GM12878 (cell line): Measurements from ENCODE around the gene HPF1.

ENCODE experiments used
- BCL11A ChIP-seq: IDR thresholded peaks from 2 replicates; pipeline ENCODE4 v1.6.1; 2011; ENCODE audit warnings: low read depth, low read length
- BHLHE40 ChIP-seq, 2 experiments: fragments of 450-650 bp in 1 of 2; IDR thresholded peaks; 2 replicates each; pipeline ENCODE4 v1.6.1; 2011 to 2017; ENCODE audit warnings: low read depth in 2 of 2, borderline replicate concordance in 1 of 2, improper control_type of control experiment in 1 of 2, low read length in 1 of 2, mild to moderate bottlenecking in 1 of 2
- CHD2 ChIP-seq: IDR thresholded peaks from 2 replicates; pipeline ENCODE4 v1.6.1; 2011; ENCODE audit warnings: low read depth, low read length, improper control_type of control experiment, borderline replicate concordance
- EP300 ChIP-seq, 2 experiments: fragments of 150-350 bp in 1 of 2; IDR thresholded peaks; 2 replicates each; pipeline ENCODE4 v1.6.1; 2011 to 2012; ENCODE audit warnings: low read depth in 2 of 2, low read length in 2 of 2, borderline replicate concordance in 1 of 2, improper control_type of control experiment in 1 of 2, inconsistent platforms in 1 of 2; ENCODE audit not compliant: control insufficient read depth in 1 of 2
- KDM1A ChIP-seq: fragments of 200-600 bp; sonication (generic); IDR thresholded peaks from 2 replicates; pipeline ENCODE4 v1.6.1; 2016; ENCODE audit warnings: borderline replicate concordance
- POLR2A ChIP-seq: IDR thresholded peaks from 2 replicates; pipeline ENCODE4 v1.6.1; 2011; ENCODE audit warnings: low read depth, mild to moderate bottlenecking, low read length
- POLR2AphosphoS5 ChIP-seq: IDR thresholded peaks from 2 replicates; pipeline ENCODE4 v1.6.1; 2011; ENCODE audit warnings: mild to moderate bottlenecking, low read length, inconsistent platforms
- YY1 ChIP-seq: IDR thresholded peaks from 2 replicates; pipeline ENCODE4 v1.6.1; 2011; ENCODE audit warnings: low read depth, mild to moderate bottlenecking, low read length
- TF ChIP-seq, protein P1 (sequence below): IDR thresholded peaks from 2 replicates; pipeline ENCODE4 v1.6.1; 2012; ENCODE audit warnings: mild to moderate bottlenecking, low read depth, low read length
- TF ChIP-seq, protein P2 (sequence below): IDR thresholded peaks from 2 replicates; pipeline ENCODE4 v1.6.1; 2012; ENCODE audit warnings: low read depth, low read length, improper control_type of control experiment
- TF ChIP-seq, protein P3 (sequence below): IDR thresholded peaks from 2 replicates; pipeline ENCODE4 v1.6.1; 2011; ENCODE audit warnings: low read depth, low read length, improper control_type of control experiment, borderline replicate concordance
- TF ChIP-seq, protein P4 (sequence below), 3 experiments: IDR thresholded peaks in 2 of 3; conservative IDR thresholded peaks in 1 of 3; 2 replicates each; pipeline ENCODE4 v1.5.1; 2011; ENCODE audit warnings: low read depth in 3 of 3, low read length in 3 of 3, mild to moderate bottlenecking in 3 of 3, control low read depth in 2 of 3, moderate library complexity in 2 of 3, inconsistent platforms in 1 of 3, mixed read lengths in 1 of 3; ENCODE audit not compliant: control insufficient read depth in 2 of 3, insufficient read depth in 1 of 3; ENCODE audit errors: extremely low read depth in 1 of 3

DNA sequence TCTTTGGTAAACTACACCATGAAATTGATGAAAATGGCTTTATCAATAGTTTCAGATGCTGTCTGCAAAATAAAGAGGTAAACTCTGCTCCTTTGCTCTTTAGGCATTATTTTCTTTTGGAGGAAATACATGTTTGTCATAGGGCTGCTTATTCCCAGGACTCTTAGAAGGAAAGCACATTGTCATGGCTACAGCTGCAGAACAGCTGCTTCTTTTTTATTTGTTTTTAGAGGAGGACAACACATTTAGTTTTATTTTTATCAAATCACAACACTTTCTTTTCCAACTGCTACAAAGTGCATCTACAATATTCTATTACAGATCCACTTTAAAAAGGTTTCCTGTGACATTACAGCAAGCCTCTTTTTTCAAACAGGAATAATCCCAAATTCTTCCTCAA, 12.7 kb upstream of the HPF1 start:
- no peak for TF ChIP-seq POLR2AphosphoS5
- TF ChIP-seq, protein P1, sequence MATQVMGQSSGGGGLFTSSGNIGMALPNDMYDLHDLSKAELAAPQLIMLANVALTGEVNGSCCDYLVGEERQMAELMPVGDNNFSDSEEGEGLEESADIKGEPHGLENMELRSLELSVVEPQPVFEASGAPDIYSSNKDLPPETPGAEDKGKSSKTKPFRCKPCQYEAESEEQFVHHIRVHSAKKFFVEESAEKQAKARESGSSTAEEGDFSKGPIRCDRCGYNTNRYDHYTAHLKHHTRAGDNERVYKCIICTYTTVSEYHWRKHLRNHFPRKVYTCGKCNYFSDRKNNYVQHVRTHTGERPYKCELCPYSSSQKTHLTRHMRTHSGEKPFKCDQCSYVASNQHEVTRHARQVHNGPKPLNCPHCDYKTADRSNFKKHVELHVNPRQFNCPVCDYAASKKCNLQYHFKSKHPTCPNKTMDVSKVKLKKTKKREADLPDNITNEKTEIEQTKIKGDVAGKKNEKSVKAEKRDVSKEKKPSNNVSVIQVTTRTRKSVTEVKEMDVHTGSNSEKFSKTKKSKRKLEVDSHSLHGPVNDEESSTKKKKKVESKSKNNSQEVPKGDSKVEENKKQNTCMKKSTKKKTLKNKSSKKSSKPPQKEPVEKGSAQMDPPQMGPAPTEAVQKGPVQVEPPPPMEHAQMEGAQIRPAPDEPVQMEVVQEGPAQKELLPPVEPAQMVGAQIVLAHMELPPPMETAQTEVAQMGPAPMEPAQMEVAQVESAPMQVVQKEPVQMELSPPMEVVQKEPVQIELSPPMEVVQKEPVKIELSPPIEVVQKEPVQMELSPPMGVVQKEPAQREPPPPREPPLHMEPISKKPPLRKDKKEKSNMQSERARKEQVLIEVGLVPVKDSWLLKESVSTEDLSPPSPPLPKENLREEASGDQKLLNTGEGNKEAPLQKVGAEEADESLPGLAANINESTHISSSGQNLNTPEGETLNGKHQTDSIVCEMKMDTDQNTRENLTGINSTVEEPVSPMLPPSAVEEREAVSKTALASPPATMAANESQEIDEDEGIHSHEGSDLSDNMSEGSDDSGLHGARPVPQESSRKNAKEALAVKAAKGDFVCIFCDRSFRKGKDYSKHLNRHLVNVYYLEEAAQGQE = no peak
- no peak for TF ChIP-seq BCL11A
- TF ChIP-seq, protein P2, sequence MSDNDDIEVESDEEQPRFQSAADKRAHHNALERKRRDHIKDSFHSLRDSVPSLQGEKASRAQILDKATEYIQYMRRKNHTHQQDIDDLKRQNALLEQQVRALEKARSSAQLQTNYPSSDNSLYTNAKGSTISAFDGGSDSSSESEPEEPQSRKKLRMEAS = no peak
- TF ChIP-seq YY1 = no peak
- no peak for TF ChIP-seq BHLHE40 (IDR thresholded peaks at IDR 0.05; ENCODE audit: borderline replicate concordance in 1 of 2, low read depth in 2 of 2, low read length in 1 of 2)
- TF ChIP-seq, protein P3, sequence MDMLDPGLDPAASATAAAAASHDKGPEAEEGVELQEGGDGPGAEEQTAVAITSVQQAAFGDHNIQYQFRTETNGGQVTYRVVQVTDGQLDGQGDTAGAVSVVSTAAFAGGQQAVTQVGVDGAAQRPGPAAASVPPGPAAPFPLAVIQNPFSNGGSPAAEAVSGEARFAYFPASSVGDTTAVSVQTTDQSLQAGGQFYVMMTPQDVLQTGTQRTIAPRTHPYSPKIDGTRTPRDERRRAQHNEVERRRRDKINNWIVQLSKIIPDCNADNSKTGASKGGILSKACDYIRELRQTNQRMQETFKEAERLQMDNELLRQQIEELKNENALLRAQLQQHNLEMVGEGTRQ = no peak
- no peak for TF ChIP-seq POLR2A
- no peak for TF ChIP-seq EP300 (IDR thresholded peaks at IDR 0.05; ENCODE audit: borderline replicate concordance in 1 of 2, control insufficient read depth in 1 of 2, low read depth in 2 of 2, low read length in 2 of 2)
- TF ChIP-seq, protein P4, sequence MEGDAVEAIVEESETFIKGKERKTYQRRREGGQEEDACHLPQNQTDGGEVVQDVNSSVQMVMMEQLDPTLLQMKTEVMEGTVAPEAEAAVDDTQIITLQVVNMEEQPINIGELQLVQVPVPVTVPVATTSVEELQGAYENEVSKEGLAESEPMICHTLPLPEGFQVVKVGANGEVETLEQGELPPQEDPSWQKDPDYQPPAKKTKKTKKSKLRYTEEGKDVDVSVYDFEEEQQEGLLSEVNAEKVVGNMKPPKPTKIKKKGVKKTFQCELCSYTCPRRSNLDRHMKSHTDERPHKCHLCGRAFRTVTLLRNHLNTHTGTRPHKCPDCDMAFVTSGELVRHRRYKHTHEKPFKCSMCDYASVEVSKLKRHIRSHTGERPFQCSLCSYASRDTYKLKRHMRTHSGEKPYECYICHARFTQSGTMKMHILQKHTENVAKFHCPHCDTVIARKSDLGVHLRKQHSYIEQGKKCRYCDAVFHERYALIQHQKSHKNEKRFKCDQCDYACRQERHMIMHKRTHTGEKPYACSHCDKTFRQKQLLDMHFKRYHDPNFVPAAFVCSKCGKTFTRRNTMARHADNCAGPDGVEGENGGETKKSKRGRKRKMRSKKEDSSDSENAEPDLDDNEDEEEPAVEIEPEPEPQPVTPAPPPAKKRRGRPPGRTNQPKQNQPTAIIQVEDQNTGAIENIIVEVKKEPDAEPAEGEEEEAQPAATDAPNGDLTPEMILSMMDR (IDR thresholded peaks at IDR 0.05 in 2 of 3, conservative IDR thresholded peaks at IDR 0.05 in 1 of 3; ENCODE audit: control insufficient read depth in 2 of 3, extremely low read depth in 1 of 3, insufficient read depth in 1 of 3, low read depth in 3 of 3, low read length in 3 of 3) = no peak
- no peak for TF ChIP-seq CHD2
- no peak for TF ChIP-seq KDM1A
